ENCODE measurements around the gene SULT1C3. TPM values are rescaled to one million over a fixed set of nuclear protein-coding genes. Genes with fewer than 3 reads are reported as not detected.

The SULT1C3 gene
- not detected in 2 replicates for total RNA-seq

DNA sequence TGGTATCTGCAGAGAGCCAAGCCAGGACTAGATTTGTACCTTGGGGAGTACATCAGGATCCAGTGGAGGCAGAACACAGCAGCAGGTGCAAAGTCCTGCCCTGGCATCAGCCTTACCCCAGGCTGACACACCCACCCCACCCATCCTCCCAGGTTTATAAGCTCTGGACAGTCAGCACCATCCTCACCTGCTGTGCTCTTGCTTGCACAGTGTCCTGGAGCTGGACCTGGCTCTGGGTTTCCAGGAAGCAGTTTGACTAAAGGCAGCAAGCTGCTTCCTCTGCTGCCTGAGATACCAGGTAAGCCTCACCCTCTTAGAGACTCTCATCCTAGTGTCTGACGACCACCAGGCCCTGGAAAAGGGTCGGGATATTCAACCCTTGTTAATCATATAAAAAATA, at the start of gene SULT1C3:
Gene SULT1C3 (plus strand): TSS at position 183 of the 400 bp plus-strand sequence. CDS start 7,227 bp downstream, outside the sequence.

DNA sequence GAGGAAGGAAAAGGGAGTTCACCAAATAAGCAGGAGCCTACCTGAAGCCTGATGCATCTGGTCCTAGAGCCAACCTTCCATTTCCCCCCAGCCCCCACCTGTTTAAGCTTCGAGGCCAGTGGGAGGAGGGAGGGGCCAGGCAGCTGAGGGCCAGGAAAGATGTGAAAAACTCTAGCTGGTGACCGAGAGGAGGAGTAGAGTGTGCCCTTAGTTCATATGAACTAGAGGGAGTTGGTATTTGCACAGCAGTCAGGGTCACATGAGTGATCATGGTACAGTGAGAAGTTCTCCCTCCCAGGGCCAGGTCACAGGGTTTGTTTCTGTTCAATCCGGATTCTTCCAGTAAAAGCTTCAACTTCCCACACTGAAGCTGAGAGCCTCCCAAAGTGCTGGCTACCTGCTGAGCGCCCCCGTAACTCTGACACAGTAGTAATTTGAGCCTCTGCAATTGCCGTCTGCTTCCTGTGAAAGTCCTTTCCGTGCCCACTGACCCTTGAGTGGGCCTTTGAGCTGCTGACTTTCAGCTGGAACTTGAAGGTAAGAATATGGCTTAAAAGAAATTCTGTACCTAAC, 48.9 kb downstream of the SULT1C3 start, which contains the start of gene SULT1C2:
Gene SULT1C2 (plus strand): TSS at position 362 of the 573 bp plus-strand sequence. CDS start 4,773 bp downstream, outside the sequence.

Other genes starting within 250 kb of the SULT1C3 start
- not detected in 2 replicates for gene SULT1C2, start 48.9 kb downstream of the SULT1C3 start, total RNA-seq
- 4.7 and 8.0 TPM in 2 replicates for gene SULT1C4, start 138.0 kb downstream of the SULT1C3 start, total RNA-seq
- 38.1 and 42.7 TPM in 2 replicates for gene GCC2, start 209.2 kb downstream of the SULT1C3 start, total RNA-seq